MM.1S (cell line): ENCODE results near the gene TNP2.
A peak's percentile ranks its signal among the peaks of the same experiment; 100 is the strongest.

ENCODE experiments used
- DNase-seq: peaks from one replicate; pipeline ENCODE4 v3.0.0-alpha.2; 2015
- H2AFZ ChIP-seq: fragments of 300-600 bp; sonication (generic); 2 replicates; pipeline ENCODE4 v1.6.0; 2016; ENCODE audit warnings: antibody characterized with exemption, low read length
- H3F3A ChIP-seq: fragments of 300-600 bp; sonication (generic); 2 replicates; pipeline ENCODE4 v1.6.1; 2016; ENCODE audit warnings: mild to moderate bottlenecking, antibody characterized with exemption, low read length, moderate library complexity, mixed read lengths; ENCODE audit not compliant: insufficient read depth
- H3K27ac ChIP-seq: fragments of 300-600 bp; sonication (generic); 2 replicates; pipeline ENCODE4 v1.5.1; 2016; ENCODE audit warnings: mild to moderate bottlenecking, low read length
- H3K27me3 ChIP-seq: fragments of 300-600 bp; sonication (generic); replicated peaks from 2 replicates; pipeline ENCODE4 v1.6.0; 2016; ENCODE audit warnings: low read length; ENCODE audit not compliant: insufficient read depth
- H3K36me3 ChIP-seq: fragments of 300-600 bp; sonication (generic); replicated peaks from 2 replicates; pipeline ENCODE4 v1.6.1; 2016; ENCODE audit warnings: mild to moderate bottlenecking, low read length, mixed read lengths; ENCODE audit not compliant: insufficient read depth
- H3K4me1 ChIP-seq: fragments of 300-600 bp; sonication (generic); 2 replicates; pipeline ENCODE4 v1.6.1; 2016; ENCODE audit warnings: low read length, mixed read lengths
- H3K4me2 ChIP-seq: fragments of 300-600 bp; sonication (generic); 2 replicates; pipeline ENCODE4 v1.6.0; 2016; ENCODE audit warnings: low read depth, low read length
- H3K4me3 ChIP-seq: fragments of 300-600 bp; sonication (generic); 2 replicates; pipeline ENCODE4 v1.5.1; 2016; ENCODE audit warnings: low read length, mixed read lengths
- H3K79me2 ChIP-seq: fragments of 300-600 bp; sonication (generic); 2 replicates; pipeline ENCODE4 v1.6.1; 2016; ENCODE audit warnings: mixed run types, low read length, mixed read lengths
- H3K9ac ChIP-seq: fragments of 300-600 bp; sonication (generic); 2 replicates; pipeline ENCODE4 v1.6.1; 2016; ENCODE audit warnings: low read length, mixed read lengths
- H3K9me2 ChIP-seq: fragments of 300-600 bp; sonication (generic); replicated peaks from 2 replicates; pipeline ENCODE4 v1.6.1; 2016; ENCODE audit warnings: mild to moderate bottlenecking, low read length, mixed read lengths; ENCODE audit not compliant: insufficient read depth
- H3K9me3 ChIP-seq: fragments of 300-600 bp; sonication (generic); replicated peaks from 2 replicates; pipeline ENCODE4 v1.6.1; 2016; ENCODE audit warnings: mild to moderate bottlenecking, low read length, mixed read lengths; ENCODE audit not compliant: insufficient read depth
- H4K20me1 ChIP-seq: fragments of 300-600 bp; sonication (generic); 2 replicates; pipeline ENCODE4 v1.6.1; 2016; ENCODE audit warnings: mild to moderate bottlenecking, low read length, moderate library complexity, mixed read lengths; ENCODE audit not compliant: insufficient read depth
- CTCF ChIP-seq: fragments of 300-600 bp; sonication (generic); IDR thresholded peaks from 2 replicates; pipeline ENCODE4 v1.5.1; 2016; ENCODE audit warnings: antibody characterized with exemption, low read length, mixed read lengths
- EZH2 ChIP-seq: fragments of 300-600 bp; sonication (generic); optimal IDR thresholded peaks from 2 replicates; pipeline ENCODE3; 2017; ENCODE audit warnings: low read depth, mild to moderate bottlenecking, antibody characterized with exemption, low read length, mixed read lengths
- EZH2phosphoT487 ChIP-seq: fragments of 300-600 bp; sonication (generic); IDR thresholded peaks from 2 replicates; pipeline ENCODE4 v1.6.1; 2018; ENCODE audit warnings: antibody characterized with exemption, low read length

Gene TNP2

GRCh38 chr16:11302977-11303376 lies 33.9 kb upstream of the TNP2 start:
- Histone ChIP-seq H3K9ac (peak overlapping the region; percentile 16; the same call in 1 of the 2 replicates), H3F3A (peaks cover 11% of the 10 kb centered on the region; the same call in 1 of the 2 replicates), H3K9me3 (no peaks in the 10 kb centered on the region), H3K27ac (peak overlapping the region; percentile 36; the same call in 1 of the 2 replicates), H3K79me2 (no peaks in the 10 kb centered on the region), H3K4me2 (0 out of 2 replicates have a peak overlapping the region, but pooled peaks have one; percentile 22), H3K4me1 (peaks cover 11% of the 10 kb centered on the region), H3K9me2 (no peaks in the 10 kb centered on the region), H3K4me3 (no peak overlapping the region), H2AFZ (no peak overlapping the region), H3K36me3 (no peaks in the 10 kb centered on the region), H4K20me1 (no peaks in the 10 kb centered on the region), H3K27me3 (0 out of 2 replicates have a peak, but pooled peaks cover 4% of the 10 kb centered on the region)
- DNase-seq, result peak; percentile 54
- TF ChIP-seq EZH2phosphoT487 (no peak), EZH2 (no peak), CTCF (no peak)

- Histone ChIP-seq H3K9me3 (no peaks in the 10 kb centered on the region), H3K4me2 (no peak overlapping the region), H3K9ac (no peak overlapping the region), H3K79me2 (no peaks in the 10 kb centered on the region), H3K27me3 (peaks cover 4% of the 10 kb centered on the region; the same call in 1 of the 2 replicates), H2AFZ (no peak overlapping the region), H3K4me3 (no peak overlapping the region), H3K27ac (no peak overlapping the region), H3K4me1 (peaks cover 18% of the 10 kb centered on the region), H3K9me2 (no peaks in the 10 kb centered on the region), H3F3A (peaks cover 9% of the 10 kb centered on the region; the same call in 1 of the 2 replicates), H4K20me1 (no peaks in the 10 kb centered on the region), H3K36me3 (no peaks in the 10 kb centered on the region)
- TF ChIP-seq EZH2phosphoT487, result no peak
- TF ChIP-seq EZH2, result no peak
- TF ChIP-seq CTCF, result no peak
- no peak for DNase-seq
Measured at GRCh38 chr16:11301645-11302501, 32.7 kb upstream of the TNP2 start.

GRCh38 chr16:11300560-11300892 lies 31.4 kb upstream of the TNP2 start:
- Histone ChIP-seq H3K36me3 (no peaks in the 10 kb centered on the region), H3K4me1 (peaks cover 21% of the 10 kb centered on the region), H3K9me2 (no peaks in the 10 kb centered on the region), H4K20me1 (no peaks in the 10 kb centered on the region), H3K9ac (no peak overlapping the region), H3K4me3 (no peak overlapping the region), H3K27me3 (peaks cover 18% of the 10 kb centered on the region), H3K27ac (no peak overlapping the region), H3K4me2 (no peak overlapping the region), H3K9me3 (no peaks in the 10 kb centered on the region), H2AFZ (no peak overlapping the region), H3F3A (peaks cover 9% of the 10 kb centered on the region; the same call in 1 of the 2 replicates), H3K79me2 (no peaks in the 10 kb centered on the region)
- no peak for TF ChIP-seq EZH2
- DNase-seq, result no peak
